NCI-H2081 treated with DMSO at 0.1 percent for 48 hours (cell line): ENCODE data around the gene ERF.

Experiments
- DNase-seq: peaks from one replicate; lab custom pipeline; 2025; lab: John Stamatoyannopoulos, UW

The ERF gene

DNA sequence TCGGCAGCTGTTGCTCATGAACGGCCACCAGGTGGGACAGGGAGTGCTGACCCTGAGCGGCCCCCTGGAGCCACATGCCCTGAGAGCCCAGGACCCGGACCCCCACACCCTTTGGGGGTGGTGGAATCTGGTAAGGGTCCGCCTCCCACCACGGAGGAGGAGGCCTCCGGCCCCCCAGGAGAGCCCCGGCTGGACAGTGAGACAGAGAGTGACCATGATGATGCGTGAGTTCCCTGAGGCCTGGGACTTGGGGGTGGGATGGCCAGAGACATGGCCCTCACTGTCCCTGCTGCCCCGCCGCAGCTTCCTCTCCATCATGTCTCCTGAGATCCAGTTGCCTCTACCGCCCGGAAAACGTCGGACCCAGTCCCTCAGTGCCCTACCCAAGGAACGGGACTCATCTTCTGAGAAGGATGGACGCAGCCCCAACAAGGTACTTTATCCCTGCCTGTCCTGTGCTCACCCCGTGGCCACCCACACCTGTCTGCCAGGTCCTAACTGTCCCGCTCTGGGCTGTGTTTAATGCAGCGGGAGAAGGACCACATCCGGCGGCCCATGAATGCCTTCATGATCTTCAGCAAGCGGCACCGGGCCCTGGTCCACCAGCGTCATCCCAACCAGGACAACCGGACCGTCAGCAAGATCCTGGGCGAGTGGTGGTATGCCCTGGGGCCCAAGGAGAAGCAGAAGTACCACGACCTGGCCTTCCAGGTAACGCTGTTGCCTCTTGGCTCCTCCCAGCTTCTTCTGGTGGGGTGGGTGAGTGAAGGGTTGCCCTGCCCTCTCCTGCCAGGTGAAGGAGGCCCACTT lies 32.3 kb upstream of the ERF start:
- no peak for DNase-seq

DNA sequence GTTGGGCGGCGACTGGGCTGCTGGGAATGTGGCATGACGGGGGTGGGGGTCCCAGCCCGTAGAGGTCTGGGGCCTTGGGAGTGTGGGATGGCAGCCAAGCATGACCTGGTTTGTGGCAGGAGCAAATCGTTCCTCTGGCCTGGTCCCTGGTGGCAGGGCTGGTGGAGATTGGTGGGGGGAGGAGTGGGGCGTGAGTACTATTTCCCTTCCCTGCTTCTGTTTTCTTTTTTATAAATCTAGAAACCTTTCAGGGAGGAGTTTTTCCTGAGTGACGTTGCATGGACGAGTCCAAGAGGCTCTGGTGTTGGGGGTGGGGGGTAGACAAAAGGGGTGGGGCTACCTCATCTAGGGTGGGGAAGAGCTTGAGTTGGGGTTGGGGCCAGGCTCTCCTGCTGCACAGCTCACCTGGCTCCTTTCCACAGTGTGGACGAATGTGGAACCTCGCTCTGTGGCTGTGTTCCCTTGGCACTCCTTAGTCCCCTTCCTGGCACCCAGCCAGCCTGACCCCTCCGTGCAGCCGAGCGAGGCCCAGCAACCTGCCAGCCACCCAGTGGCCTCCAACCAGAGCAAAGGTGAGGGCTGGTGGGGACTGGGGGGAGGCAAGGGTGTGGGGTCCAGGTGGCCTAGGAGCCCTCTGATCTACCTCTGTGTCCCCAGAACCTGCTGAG lies 31.6 kb upstream of the ERF start:
- no peak for DNase-seq

DNA sequence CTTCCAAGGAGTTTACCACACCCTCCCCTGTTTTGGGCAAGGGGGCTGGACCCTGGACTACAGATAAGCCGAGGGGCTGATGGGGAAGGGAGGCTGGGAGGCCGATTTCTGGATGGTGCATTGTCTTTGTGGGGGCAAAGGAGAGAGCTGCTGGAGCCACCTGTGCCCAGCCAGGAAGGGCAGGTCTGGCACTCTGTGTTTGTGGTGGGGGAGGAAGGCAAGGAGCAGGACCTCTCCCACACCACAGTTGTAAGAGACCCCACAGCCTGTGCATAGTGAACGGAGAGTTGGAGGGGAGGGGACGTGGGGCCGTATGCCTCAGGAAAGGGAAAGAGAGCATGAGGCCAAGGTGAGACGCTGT lies 31.0 kb upstream of the ERF start:
- no peak for DNase-seq

DNA sequence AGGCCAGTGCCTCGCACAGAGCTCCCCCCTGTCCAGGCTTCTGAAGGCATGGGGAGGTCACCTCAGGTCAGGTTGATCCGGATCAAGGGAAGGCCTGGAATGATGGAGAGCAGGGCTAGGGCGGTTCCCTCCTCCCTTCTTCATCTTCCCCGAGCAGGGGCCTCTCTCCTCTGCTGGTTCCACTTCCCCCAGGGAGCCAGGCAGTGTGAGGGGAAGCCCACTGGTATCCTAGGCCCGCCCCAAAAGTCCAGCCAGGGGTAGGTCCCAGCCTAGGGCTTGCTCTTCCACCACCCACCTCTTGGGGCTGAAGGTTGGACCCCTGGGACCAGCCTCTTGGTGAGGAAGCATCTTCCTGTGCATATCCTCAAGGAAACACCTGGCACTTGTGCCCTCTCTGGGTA lies 30.6 kb upstream of the ERF start:
- DNase-seq, result no peak

DNA sequence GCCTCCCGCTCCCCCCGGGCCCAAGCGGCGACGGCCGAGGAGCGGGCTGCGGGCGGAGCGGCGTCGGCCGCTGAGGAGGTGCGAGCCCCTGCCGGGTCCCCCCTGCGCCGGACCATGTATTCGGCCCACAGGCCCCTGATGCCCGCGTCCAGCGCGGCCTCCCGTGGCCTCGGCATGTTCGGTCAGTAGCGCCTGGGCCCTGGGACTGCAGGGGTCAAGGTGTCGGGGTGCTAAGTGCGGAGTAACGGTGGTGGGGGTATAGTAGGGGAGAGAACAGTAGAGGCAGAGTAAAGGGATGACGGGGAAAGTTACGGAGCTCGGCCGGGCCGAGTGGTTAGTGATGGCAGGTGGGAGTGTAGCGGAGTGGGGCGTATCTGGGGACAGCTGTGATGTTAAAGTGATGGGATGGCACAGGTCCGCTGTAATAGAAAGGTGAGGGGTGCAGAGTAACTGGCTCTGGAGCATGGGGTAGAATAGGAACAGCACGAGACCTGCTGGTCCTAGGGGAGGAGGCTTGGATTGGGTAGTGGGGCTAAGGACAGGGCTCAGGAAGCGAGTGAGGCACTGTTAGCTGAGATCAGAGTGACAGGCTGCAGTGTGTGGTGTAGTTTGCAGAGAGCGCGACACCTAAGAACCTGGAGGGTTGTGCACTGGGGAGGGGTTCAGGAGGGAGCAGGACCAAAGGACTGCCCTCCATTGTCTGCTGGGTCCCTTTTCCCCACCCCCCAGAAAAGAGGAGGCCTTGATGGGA lies 29.8 kb upstream of the ERF start:
- DNase-seq, result no peak

- no peak for DNase-seq
These were observed 29.2 kb upstream of the ERF start for GRCh38 chr19:42284066-42284501.

DNA sequence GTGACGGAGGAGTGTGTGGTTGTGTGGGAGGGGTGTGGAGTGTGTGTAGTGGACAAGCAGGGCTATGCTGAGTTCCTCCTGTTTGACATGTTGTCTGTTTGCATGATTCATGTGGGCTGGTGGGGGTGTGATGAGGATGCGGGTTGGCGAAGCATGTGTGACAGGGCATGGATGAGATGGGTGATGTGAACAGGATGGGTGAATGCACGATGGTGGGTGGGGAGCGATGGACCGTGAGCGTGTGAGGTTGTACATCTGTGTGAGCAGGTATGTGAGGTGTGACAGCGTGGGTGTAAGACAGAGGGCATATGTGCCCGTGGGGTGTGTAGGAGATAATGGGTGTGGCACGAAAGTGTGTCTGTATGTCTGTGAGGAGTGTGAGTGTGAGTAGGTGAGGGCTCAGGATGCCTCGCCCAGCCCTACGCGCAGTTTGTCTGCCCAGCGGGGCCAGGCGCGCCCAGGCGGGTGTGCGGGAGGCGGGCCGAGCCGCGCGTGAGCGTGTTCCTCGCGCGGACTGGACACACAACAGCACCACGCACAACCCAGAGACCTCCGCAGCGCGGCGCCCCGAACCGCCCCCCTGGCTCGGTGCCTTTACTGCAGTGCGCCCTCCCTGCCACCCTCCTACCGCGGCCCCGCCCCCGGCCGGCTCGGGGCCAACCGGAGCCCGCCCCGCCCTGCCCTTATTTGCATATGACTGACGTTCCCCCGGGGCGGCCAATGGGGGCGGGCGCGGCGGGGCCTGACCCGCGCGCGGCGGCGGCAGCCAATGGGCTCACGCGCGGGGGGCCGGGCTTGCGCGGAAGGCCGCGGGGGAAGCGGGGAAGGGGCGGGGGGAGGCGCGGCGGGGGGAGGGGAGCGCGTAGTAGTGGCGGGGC lies 28.5 kb upstream of the ERF start:
- DNase-seq, result peak; percentile 66

DNA sequence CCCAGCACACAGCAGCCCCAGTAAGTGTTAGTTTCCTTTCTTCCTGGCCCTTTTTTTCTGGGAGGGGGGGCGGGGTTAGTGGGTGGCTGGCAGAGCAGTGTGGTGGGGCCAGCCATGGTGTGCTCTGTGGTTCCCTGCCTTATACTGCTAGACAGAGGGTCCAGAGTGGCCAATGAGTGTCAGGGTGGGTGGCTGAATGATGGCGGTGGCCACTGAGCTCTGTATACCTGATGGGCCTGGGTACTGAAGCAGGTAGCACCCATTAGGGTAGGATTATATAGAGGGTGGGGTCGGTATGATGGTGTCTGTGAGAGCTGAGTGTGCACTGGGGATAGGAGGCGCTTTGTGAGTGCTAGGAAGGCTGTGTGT lies 27.9 kb upstream of the ERF start:
- DNase-seq, result no peak

GRCh38 chr19:42281827-42282762 lies 27.2 kb upstream of the ERF start:
- DNase-seq, result peak; percentile 46

- peak; percentile 50 for DNase-seq
These were observed 26.4 kb upstream of the ERF start for GRCh38 chr19:42281146-42281826.

- DNase-seq, result no peak
These were observed 25.9 kb upstream of the ERF start for GRCh38 chr19:42280815-42281145.

DNA sequence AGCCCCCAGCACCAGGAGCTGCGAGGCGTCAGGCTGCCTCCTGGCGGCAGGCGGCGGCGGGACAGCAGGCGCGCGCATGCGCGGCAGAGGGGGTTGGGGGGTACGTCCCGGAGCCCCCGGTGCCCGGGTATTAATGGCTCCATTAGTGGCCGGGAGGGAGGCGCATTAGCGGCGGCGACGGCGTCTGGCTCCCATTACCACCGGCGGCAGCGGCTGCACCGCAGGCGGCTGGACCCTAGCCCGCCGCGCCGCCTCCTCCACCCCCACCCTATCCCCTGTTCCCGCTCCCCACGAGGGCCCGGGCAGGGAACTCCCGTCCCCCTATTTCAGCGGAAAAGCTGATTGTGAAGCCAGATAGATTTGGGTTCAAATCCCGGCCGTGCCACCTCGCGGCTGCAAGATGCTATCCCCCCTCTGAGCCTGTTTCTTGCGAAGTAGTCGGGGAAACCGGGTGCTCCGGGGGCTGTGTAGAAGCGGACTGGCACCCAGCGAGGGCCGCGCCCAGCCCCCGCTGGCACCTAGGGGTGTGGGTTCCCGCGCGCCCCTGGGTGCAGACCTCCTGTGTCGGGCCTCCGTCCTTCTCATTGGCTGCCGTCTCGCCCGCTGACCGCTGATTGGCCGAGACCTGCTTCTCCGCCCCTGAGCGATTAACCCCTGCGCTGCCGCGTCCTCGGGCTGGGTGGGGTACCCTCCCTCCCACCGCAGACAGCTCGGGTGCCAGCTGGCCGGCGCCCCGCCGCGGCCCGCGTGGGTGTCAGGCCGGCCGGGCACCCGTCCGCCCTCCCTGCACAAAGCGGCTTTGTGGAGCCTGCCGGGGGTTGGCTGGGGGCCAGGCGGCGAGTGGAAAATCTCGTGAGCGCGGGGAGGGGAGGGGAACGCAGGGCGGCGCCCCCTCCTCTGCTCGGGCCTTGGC lies 25.2 kb upstream of the ERF start:
- peak; percentile 69 for DNase-seq

- no peak for DNase-seq
These were observed 24.4 kb upstream of the ERF start for GRCh38 chr19:42279155-42279901.

DNA sequence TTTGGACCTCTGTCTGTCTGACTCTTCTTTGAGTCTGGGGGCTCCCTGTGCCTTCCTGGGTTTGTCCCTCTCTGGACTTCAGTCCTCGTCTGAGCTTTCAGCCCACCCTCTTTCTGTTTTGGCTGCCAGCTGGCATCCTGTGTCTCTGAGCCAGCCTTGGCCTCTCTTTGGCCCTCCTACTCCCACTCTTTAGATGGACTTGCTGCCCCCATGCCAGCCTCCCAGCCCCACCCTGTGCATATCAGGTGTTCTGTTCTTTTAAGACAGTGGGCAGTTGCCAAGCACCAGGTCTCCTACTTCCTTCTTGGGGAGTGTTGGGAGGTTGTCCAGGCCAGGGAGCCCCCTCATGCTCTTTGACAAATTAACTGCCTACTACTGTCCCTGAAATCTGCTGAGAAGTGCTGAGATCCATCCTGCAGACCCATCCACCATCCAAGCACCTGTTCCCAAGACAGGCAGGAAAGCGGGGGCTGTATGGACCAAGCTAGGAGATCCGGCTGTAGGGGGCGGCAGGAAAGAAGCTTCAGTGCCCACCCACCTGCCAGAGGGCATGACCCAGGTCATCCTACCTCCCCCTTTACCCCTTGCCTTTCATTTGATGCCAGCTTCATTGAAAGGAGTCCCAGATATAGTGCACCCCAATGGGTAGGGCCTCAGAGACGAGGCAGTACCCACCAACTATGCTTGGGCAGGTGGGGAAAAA lies 23.7 kb upstream of the ERF start:
- DNase-seq, result no peak

- DNase-seq, result no peak
These were observed 23.0 kb upstream of the ERF start for GRCh38 chr19:42277821-42278451.

GRCh38 chr19:42276821-42277220 lies 21.9 kb upstream of the ERF start:
- no peak for DNase-seq

GRCh38 chr19:42276284-42276683 lies 21.4 kb upstream of the ERF start:
- DNase-seq, result no peak

DNA sequence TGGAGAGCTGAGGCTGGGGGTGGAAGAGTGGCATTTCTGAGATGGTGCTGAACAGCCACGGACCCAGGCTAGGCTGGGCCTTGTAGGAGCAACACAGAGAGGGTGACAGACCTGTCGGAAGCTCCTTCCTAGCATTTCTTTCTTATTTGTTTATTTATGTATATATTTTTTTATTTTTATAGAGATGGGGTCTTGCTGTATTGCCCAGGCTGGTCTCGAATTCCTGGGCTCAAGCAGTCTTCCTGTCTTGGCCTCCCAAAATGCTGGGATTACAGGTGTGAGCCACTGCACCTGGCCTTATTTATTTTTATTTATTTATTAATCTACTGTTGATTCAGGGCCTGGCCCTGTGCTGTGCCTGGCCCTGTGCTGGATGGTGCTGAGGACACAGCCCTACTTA lies 20.6 kb upstream of the ERF start:
- DNase-seq, result no peak
